B cell (primary cell): Measurements from ENCODE around the gene CSNK1G1.
"Not testable (repeated sequence)": the region's sequence is repeated elsewhere in the genome, so short reads cannot be mapped to it uniquely, and the experiment has no call there.

Source experiments
- CTCF ChIP-seq: fragments of 200-600 bp; IDR thresholded peaks from one replicate; pipeline ENCODE4 v1.8.0; 2022; ENCODE audit warnings: antibody characterized with exemption, mild to moderate bottlenecking
- EZH2 ChIP-seq: IDR thresholded peaks from 2 replicates; pipeline ENCODE4 v1.6.1; 2012; ENCODE audit warnings: borderline replicate concordance, low read depth, mild to moderate bottlenecking, moderate library complexity, low read length; ENCODE audit not compliant: insufficient read depth, poor library complexity, severe bottlenecking

GRCh38 chr15:64326975-64327374 is 29.0 kb downstream of the CSNK1G1 start:
- TF ChIP-seq CTCF, EZH2: not testable (repeated sequence)
